Mucosa of descending colon (tissue), 3 donors: ENCODE results near the gene FXYD5. TPM values are rescaled to one million over a fixed set of nuclear protein-coding genes. Genes with fewer than 3 reads are reported as not detected.
A peak's percentile ranks its signal among the peaks of the same experiment; 100 is the strongest.

Experiments
- ATAC-seq: fragments of 200-7000 bp; cut with Tn5 transposase; one replicate; pipeline ENCODE4 v1.9.1; 2020; ENCODE audit warnings: mild to moderate bottlenecking, moderate library complexity
- DNase-seq, 3 donors: peaks; one replicate each; pipeline ENCODE4 v3.0.0-alpha.2; 2020
- H3K36me3 ChIP-seq: fragments of 200-600 bp; one replicate; pipeline ENCODE4 v1.8.0; 2021; ENCODE audit warnings: low read depth, mild to moderate bottlenecking
- H3K4me1 ChIP-seq: fragments of 200-600 bp; one replicate; pipeline ENCODE4 v1.8.0; 2021; ENCODE audit warnings: low read depth, mild to moderate bottlenecking
- H3K4me3 ChIP-seq: fragments of 200-600 bp; one replicate; pipeline ENCODE4 v1.8.0; 2021; ENCODE audit warnings: mild to moderate bottlenecking
- H3K9me3 ChIP-seq: fragments of 200-600 bp; one replicate; pipeline ENCODE4 v1.8.0; 2021; ENCODE audit warnings: mild to moderate bottlenecking
- CTCF ChIP-seq: fragments of 200-600 bp; IDR thresholded peaks from one replicate; pipeline ENCODE4 v1.8.0; 2022; ENCODE audit warnings: antibody characterized with exemption, mild to moderate bottlenecking
- intact Hi-C, 2 donors: fragments of 100-400 bp; cut with DNase I in 1 of 2; cut with micrococcal nuclease in 1 of 2; formaldehyde crosslinking; loops; one replicate each; pipeline versions ENCODE4 v1.11.0 to v1.11.1; 2022; cut with DNase I, micrococcal nuclease
- total RNA-seq, 3 donors: library from RNA; stranded (reverse); fragmentation: NEBNext Ultra II Directional in 2 of 3; extraction: Animal tissue kit (Norgen Biotek cat#: 25700) in 2 of 3; gene quantifications; one replicate each; pipeline versions ENCODE4 v1.2.1 to v1.2.4, GENCODE V29; 2021 to 2023
- donor health status: DM: no; HTN: no; CAD: no; lungs with moderate emphysema.
- donor health status: DM: no; HTN: no; CAD: no.
- donor health status: DM: no; HTN: yes; CAD: no.

Gene FXYD5
- total RNA-seq, 3 donors from 2014 or later = 9.1 to 20.8 (median 17.9) TPM

GRCh38 chr19:35133826-35134225 lies 20.7 kb upstream of the FXYD5 start:
- Histone ChIP-seq H3K4me3 (no peak overlapping the region), H3K36me3 (no peaks in the 10 kb centered on the region), H3K4me1 (peaks cover 27% of the 10 kb centered on the region), H3K9me3 (no peaks in the 10 kb centered on the region)
- intact Hi-C loops = no loop called here
- DNase-seq (peak in 2 of 3 donors; percentile 21 to 47), ATAC-seq (no peak)
- TF ChIP-seq CTCF = no peak

- no peaks in the 10 kb centered on the region for H3K9me3 ChIP-seq
- H3K4me3 ChIP-seq = no peak within 1 kb of the TSS
- DNase-seq (peak in 2 of 3 donors; percentile 39 to 59), ATAC-seq (no peak)
- no peaks in the 10 kb centered on the region for H3K36me3 ChIP-seq
- H3K4me1 ChIP-seq = peaks cover 25% of the 10 kb centered on the region
- TF ChIP-seq CTCF = no peak
- intact Hi-C loops = no loop called here
Observed at GRCh38 chr19:35134601-35135242, 19.8 kb upstream of the FXYD5 start, which contains the start of gene LGI4. LGI4 (minus strand) TSS chr19:35135059; CDS start chr19:35134680, 379 bp downstream.

GRCh38 chr19:35135389-35135909 lies 19.1 kb upstream of the FXYD5 start:
- H3K36me3 ChIP-seq = no peaks in the 10 kb centered on the region
- H3K4me3 ChIP-seq = no peak overlapping the region
- TF ChIP-seq CTCF = peak; percentile 82
- peaks cover 24% of the 10 kb centered on the region for H3K4me1 ChIP-seq
- intact Hi-C loops = no loop called here
- peak; percentile 73 for ATAC-seq
- DNase-seq = peak; percentile 81 to 91 (median 89)
- H3K9me3 ChIP-seq = no peaks in the 10 kb centered on the region

- ATAC-seq (no peak), DNase-seq (peak in 2 of 3 donors; percentile 43 to 53)
- intact Hi-C loops = no loop called here
- Histone ChIP-seq H3K9me3 (no peaks in the 10 kb centered on the region), H3K4me1 (peaks cover 17% of the 10 kb centered on the region), H3K36me3 (no peaks in the 10 kb centered on the region), H3K4me3 (no peak overlapping the region)
- no peak for TF ChIP-seq CTCF
Observed at GRCh38 chr19:35136231-35136630, 18.3 kb upstream of the FXYD5 start.

GRCh38 chr19:35136977-35137702 lies 17.4 kb upstream of the FXYD5 start:
- peak; percentile 11 for ATAC-seq
- H3K4me3 ChIP-seq = no peak overlapping the region
- intact Hi-C loops = no loop called here
- TF ChIP-seq CTCF = no peak
- H3K9me3 ChIP-seq = no peaks in the 10 kb centered on the region
- peaks cover 21% of the 10 kb centered on the region for H3K4me1 ChIP-seq
- DNase-seq = peak in 1 of 3 donors; percentile 47
- no peaks in the 10 kb centered on the region for H3K36me3 ChIP-seq
